OCI-LY7 (cell line): ENCODE data around the gene TP73.

Experiments
- CTCF ChIP-seq: fragments of 200-600 bp; sonication (generic); conservative IDR thresholded peaks from 2 replicates; pipeline ENCODE4 v1.5.1; 2014; ENCODE audit warnings: mild to moderate bottlenecking, antibody characterized with exemption, low read length, moderate library complexity, mixed read lengths
- EZH2phosphoT487 ChIP-seq: fragments of 200-600 bp; sonication (generic); IDR thresholded peaks from 2 replicates; pipeline ENCODE4 v1.6.1; 2018; ENCODE audit warnings: low read depth, borderline replicate concordance, mild to moderate bottlenecking, mixed run types, antibody characterized with exemption, low read length, moderate library complexity, mixed read lengths

GRCh38 chr1:3651026-3651929, 1.0 kb upstream of the TP73 start:
- TF ChIP-seq CTCF (no peak), EZH2phosphoT487 (no peak)
